H9 (cell line): ENCODE data around the gene SYMPK. TPM values are rescaled to one million over a fixed set of nuclear protein-coding genes. Genes with fewer than 3 reads are reported as not detected.

Experiments
- DNase-seq: peaks from one replicate; pipeline ENCODE4 v3.0.0-alpha.2; 2017
- H2AFZ ChIP-seq: one replicate; pipeline ENCODE4 v1.6.1; 2013; ENCODE audit warnings: mild to moderate bottlenecking, low read length, control low read depth, moderate library complexity
- H2AK5ac ChIP-seq: 2 replicates; pipeline ENCODE4 v1.6.1; 2013; ENCODE audit warnings: low read length, control low read depth, mixed read lengths; ENCODE audit not compliant: insufficient read length
- H2BK120ac ChIP-seq: one replicate; pipeline ENCODE4 v1.6.1; 2013; ENCODE audit warnings: low read depth, mild to moderate bottlenecking, low read length, control low read depth, inconsistent platforms; ENCODE audit not compliant: poor library complexity, severe bottlenecking
- H2BK12ac ChIP-seq: 2 replicates; pipeline ENCODE4 v1.6.1; 2013; ENCODE audit warnings: low read length, control low read depth, mixed read lengths, low read depth; ENCODE audit not compliant: insufficient read length
- H2BK15ac ChIP-seq: 2 replicates; pipeline ENCODE4 v1.6.1; 2013; ENCODE audit warnings: low read depth, low read length, control low read depth
- H2BK20ac ChIP-seq: one replicate; pipeline ENCODE4 v1.6.1; 2013; ENCODE audit warnings: low read depth, mild to moderate bottlenecking, low read length, control low read depth, inconsistent platforms; ENCODE audit not compliant: poor library complexity, severe bottlenecking
- H2BK5ac ChIP-seq: 2 replicates; pipeline ENCODE4 v1.6.1; 2013; ENCODE audit warnings: low read length, control low read depth, mixed read lengths; ENCODE audit not compliant: insufficient read length
- H3K14ac ChIP-seq: 2 replicates; pipeline ENCODE4 v1.6.1; 2013; ENCODE audit warnings: low read length, control low read depth; ENCODE audit not compliant: insufficient read depth
- H3K18ac ChIP-seq: 2 replicates; pipeline ENCODE4 v1.6.1; 2013; ENCODE audit warnings: low read depth, mild to moderate bottlenecking, mixed read lengths, low read length, control low read depth; ENCODE audit not compliant: insufficient read length
- H3K23ac ChIP-seq: 2 replicates; pipeline ENCODE4 v1.6.1; 2013; ENCODE audit warnings: low read length, control low read depth, mixed read lengths, low read depth; ENCODE audit not compliant: insufficient read length
- H3K23me2 ChIP-seq: 2 replicates; pipeline ENCODE4 v1.6.1; 2013; ENCODE audit warnings: low read depth, mild to moderate bottlenecking, mixed read lengths, low read length, control low read depth; ENCODE audit not compliant: insufficient read length, poor library complexity, severe bottlenecking
- H3K27ac ChIP-seq: 2 replicates; pipeline ENCODE4 v1.5.1; 2013; ENCODE audit warnings: low read length, control low read depth, mixed read lengths, low read depth; ENCODE audit not compliant: insufficient read length
- H3K27me3 ChIP-seq: 2 replicates; pipeline ENCODE4 v1.6.1; 2013; ENCODE audit warnings: low read length, control low read depth, inconsistent platforms; ENCODE audit not compliant: insufficient read depth
- H3K4ac ChIP-seq: 2 replicates; pipeline ENCODE4 v1.6.1; 2013; ENCODE audit warnings: low read depth, mild to moderate bottlenecking, control low read depth, inconsistent platforms, low read length, moderate library complexity
- H3K4me1 ChIP-seq: 2 replicates; pipeline ENCODE4 v1.6.1; 2013; ENCODE audit warnings: low read length, control low read depth, inconsistent platforms; ENCODE audit not compliant: insufficient read depth
- H3K4me2 ChIP-seq: 2 replicates; pipeline ENCODE4 v1.6.1; 2013; ENCODE audit warnings: low read length, control low read depth, mixed read lengths; ENCODE audit not compliant: insufficient read length, insufficient read depth
- H3K56ac ChIP-seq: 2 replicates; pipeline ENCODE4 v1.6.1; 2013; ENCODE audit warnings: low read depth, mild to moderate bottlenecking, mixed read lengths, low read length, control low read depth; ENCODE audit not compliant: insufficient read length
- H3K79me1 ChIP-seq: 2 replicates; pipeline ENCODE4 v1.6.1; 2013; ENCODE audit warnings: low read depth, mild to moderate bottlenecking, moderate library complexity, low read length, control low read depth, inconsistent platforms; ENCODE audit not compliant: insufficient read depth, poor library complexity, severe bottlenecking
- H3K79me2 ChIP-seq: 2 replicates; pipeline ENCODE4 v1.6.1; 2013; ENCODE audit warnings: low read length, control low read depth, inconsistent platforms; ENCODE audit not compliant: insufficient read depth
- H3K9ac ChIP-seq: 2 replicates; pipeline ENCODE4 v1.6.1; 2013; ENCODE audit warnings: low read length, control low read depth, mixed read lengths; ENCODE audit not compliant: insufficient read length; ENCODE audit errors: extremely low read depth
- H3K9me3 ChIP-seq: one replicate; pipeline ENCODE4 v1.6.1; 2013; ENCODE audit warnings: low read depth, low read length, inconsistent platforms; ENCODE audit not compliant: control insufficient read depth
- H3T11ph ChIP-seq: one replicate; pipeline ENCODE4 v1.6.1; 2013; ENCODE audit warnings: mild to moderate bottlenecking, low read length, control low read depth, inconsistent platforms
- H4K20me1 ChIP-seq: one replicate; pipeline ENCODE4 v1.6.1; 2013; ENCODE audit not compliant: control insufficient read depth, insufficient read length, insufficient read depth
- H4K5ac ChIP-seq: 2 replicates; pipeline ENCODE4 v1.6.1; 2013; ENCODE audit warnings: low read depth, mild to moderate bottlenecking, mixed read lengths, low read length, control low read depth; ENCODE audit not compliant: insufficient read length
- H4K8ac ChIP-seq: replicated peaks from 2 replicates; pipeline ENCODE4 v1.6.1; 2013; ENCODE audit warnings: low read length, control low read depth, mixed read lengths, low read depth; ENCODE audit not compliant: insufficient read length
- H4K91ac ChIP-seq: 2 replicates; pipeline ENCODE4 v1.6.1; 2013; ENCODE audit warnings: low read depth, mild to moderate bottlenecking, moderate library complexity, mixed read lengths, low read length, control low read depth; ENCODE audit not compliant: insufficient read length
- H3K27ac Mint-ChIP-seq, 3 experiments: 2 replicates in 2 of 3; 3 replicates in 1 of 3; pipeline ENCODE4 v1.8.0; 2020 to 2021; ENCODE audit warnings: mixed read lengths in 3 of 3, mild to moderate bottlenecking in 1 of 3, moderate library complexity in 1 of 3
- H3K27me3 Mint-ChIP-seq: 2 replicates; pipeline ENCODE4 v1.8.0; 2021; ENCODE audit warnings: low read depth, mild to moderate bottlenecking, moderate library complexity, mixed read lengths
- H3K36me3 Mint-ChIP-seq, 3 experiments: 2 replicates in 2 of 3; 3 replicates in 1 of 3; pipeline ENCODE4 v1.8.0; 2020 to 2021; ENCODE audit warnings: low read depth in 3 of 3, mixed read lengths in 3 of 3; ENCODE audit not compliant: insufficient read depth in 1 of 3
- H3K4me1 Mint-ChIP-seq, 2 experiments: 2 replicates each; pipeline ENCODE4 v1.8.0; 2020; ENCODE audit warnings: mixed read lengths in 2 of 2
- H3K4me3 Mint-ChIP-seq, 2 experiments: 2 replicates in 1 of 2; 3 replicates in 1 of 2; pipeline ENCODE4 v1.8.0; 2020 to 2021; ENCODE audit warnings: mild to moderate bottlenecking in 2 of 2, mixed read lengths in 2 of 2, moderate library complexity in 1 of 2
- H3K9me3 Mint-ChIP-seq, 2 experiments: 2 replicates in 1 of 2; 3 replicates in 1 of 2; pipeline ENCODE4 v1.8.0; 2020; ENCODE audit warnings: mild to moderate bottlenecking in 2 of 2, mixed read lengths in 2 of 2, moderate library complexity in 1 of 2
- WGBS: extraction: QIAGEN DNeasy Blood & Tissue Kit; methylation state at CpG from one replicate; pipeline ENCODE4 v1.1.7; 2013; ENCODE audit warnings: missing lambda C conversion rate, low lambda C conversion rate, mixed read lengths; ENCODE audit not compliant: insufficient read length; ENCODE audit errors: extremely low coverage; 5-methylcytosine and 5-hydroxymethylcytosine counted together
- total RNA-seq: library from RNA; stranded (reverse); gene quantifications from 2 replicates; pipeline ENCODE4 v1.2.1, GENCODE V29; 2021
- TF ChIP-seq, protein P1 (sequence below): fragments of 200-600 bp; sonication (generic); conservative IDR thresholded peaks from 3 replicates; pipeline ENCODE4 v1.8.0; 2021; ENCODE audit warnings: antibody characterized with exemption, mild to moderate bottlenecking

SYMPK gene
- total RNA-seq, 1 experiment from 2014 or later = 104 TPM

DNA sequence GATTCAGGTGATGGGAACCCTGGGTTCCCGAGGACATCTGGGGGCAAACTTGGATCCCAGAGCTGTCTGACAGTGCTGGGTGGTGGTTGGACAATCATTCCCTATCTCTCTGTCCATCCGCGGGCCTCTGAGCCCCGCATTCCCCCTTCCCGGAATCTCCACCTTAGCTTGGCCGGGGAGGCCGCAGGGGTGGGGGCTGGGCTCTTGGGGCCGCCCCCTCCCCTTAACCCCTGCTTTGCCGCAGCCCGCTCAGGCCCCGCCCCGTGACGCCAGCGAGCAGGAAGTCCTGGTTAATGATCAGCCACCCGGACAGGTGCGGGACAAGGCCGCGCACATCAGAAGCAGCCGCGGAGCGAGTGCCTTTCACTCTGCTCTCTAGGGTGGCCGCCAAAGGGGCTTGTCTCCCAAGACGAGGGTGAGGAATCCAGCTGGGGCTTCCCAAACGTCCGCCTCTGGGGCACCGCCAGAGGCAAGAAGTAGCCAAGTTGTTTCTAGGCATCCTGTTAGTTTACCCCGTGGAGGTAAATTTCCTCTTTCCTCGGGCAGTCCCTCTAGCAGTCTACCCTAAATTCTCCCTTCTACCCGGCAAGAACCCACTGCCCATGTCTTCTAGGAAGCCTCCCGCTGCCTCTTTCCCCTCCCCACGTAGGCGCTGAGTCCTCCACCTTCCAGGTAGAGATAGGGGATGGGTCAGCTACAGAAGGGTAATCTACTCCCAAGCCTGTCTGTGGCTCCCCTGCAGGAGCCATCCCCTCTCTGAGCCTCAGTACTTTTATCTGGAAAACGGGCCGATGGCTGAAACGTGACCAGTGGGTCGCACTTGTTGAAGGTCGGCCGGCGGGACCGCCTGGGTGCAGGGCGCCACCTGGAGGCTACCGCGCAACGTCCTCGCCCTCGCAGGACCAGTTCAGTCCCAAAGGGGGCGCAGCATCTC is 20.0 kb upstream of the SYMPK start:
- no peaks in the 10 kb centered on the region for H4K20me1 ChIP-seq
- H2BK15ac ChIP-seq = no peak overlapping the region
- no peak overlapping the region for H3K18ac ChIP-seq
- no peak overlapping the region for H2AK5ac ChIP-seq
- H2BK20ac ChIP-seq = no peak overlapping the region
- peak; percentile 95 for DNase-seq
- H3K9ac ChIP-seq = no peak overlapping the region
- no peak overlapping the region for H4K5ac ChIP-seq
- H3K27me3 ChIP-seq = no peaks in the 10 kb centered on the region
- peak overlapping the region; percentile 70 to 79 for H3K4me3 Mint-ChIP-seq
- no peak overlapping the region for H2BK12ac ChIP-seq
- no peaks in the 10 kb centered on the region for H3K79me1 ChIP-seq
- H3K23ac ChIP-seq = no peak overlapping the region
- H3K9me3 Mint-ChIP-seq = no peaks in the 10 kb centered on the region
- TF ChIP-seq, protein P1, sequence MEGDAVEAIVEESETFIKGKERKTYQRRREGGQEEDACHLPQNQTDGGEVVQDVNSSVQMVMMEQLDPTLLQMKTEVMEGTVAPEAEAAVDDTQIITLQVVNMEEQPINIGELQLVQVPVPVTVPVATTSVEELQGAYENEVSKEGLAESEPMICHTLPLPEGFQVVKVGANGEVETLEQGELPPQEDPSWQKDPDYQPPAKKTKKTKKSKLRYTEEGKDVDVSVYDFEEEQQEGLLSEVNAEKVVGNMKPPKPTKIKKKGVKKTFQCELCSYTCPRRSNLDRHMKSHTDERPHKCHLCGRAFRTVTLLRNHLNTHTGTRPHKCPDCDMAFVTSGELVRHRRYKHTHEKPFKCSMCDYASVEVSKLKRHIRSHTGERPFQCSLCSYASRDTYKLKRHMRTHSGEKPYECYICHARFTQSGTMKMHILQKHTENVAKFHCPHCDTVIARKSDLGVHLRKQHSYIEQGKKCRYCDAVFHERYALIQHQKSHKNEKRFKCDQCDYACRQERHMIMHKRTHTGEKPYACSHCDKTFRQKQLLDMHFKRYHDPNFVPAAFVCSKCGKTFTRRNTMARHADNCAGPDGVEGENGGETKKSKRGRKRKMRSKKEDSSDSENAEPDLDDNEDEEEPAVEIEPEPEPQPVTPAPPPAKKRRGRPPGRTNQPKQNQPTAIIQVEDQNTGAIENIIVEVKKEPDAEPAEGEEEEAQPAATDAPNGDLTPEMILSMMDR = peak; percentile 98
- peak overlapping the region; percentile 66 for H3K4me2 ChIP-seq
- no peaks in the 10 kb centered on the region for H3K9me3 ChIP-seq
- no peak overlapping the region for H2AFZ ChIP-seq
- H3T11ph ChIP-seq = no peak overlapping the region
- H3K23me2 ChIP-seq = peaks cover 19% of the 10 kb centered on the region
- H3K4ac ChIP-seq = no peak overlapping the region
- no peak overlapping the region for H2BK5ac ChIP-seq
- H3K4me1 ChIP-seq = peaks cover 2% of the 10 kb centered on the region; the same call in 1 of the 2 replicates
- WGBS = no CpG with 5 or more reads among the region's 47 CpGs
- H3K27me3 Mint-ChIP-seq = peaks cover 4% of the 10 kb centered on the region; the same call in 1 of the 2 replicates
- peak overlapping the region; percentile 94 to 97 (median 96); a peak in 5 of 7 replicates for H3K27ac Mint-ChIP-seq
- no peak overlapping the region for H2BK120ac ChIP-seq
- H3K27ac ChIP-seq = no peak overlapping the region
- peaks cover 31 to 45% of the 10 kb centered on the region in 2 experiments for H3K4me1 Mint-ChIP-seq
- peaks cover 2 to 5% (median 4%) of the 10 kb centered on the region in 3 experiments; a peak in 3 of 7 replicates for H3K36me3 Mint-ChIP-seq
- H3K79me2 ChIP-seq = no peaks in the 10 kb centered on the region
- no peak overlapping the region for H4K91ac ChIP-seq
- no peak overlapping the region for H3K56ac ChIP-seq
- no peak overlapping the region for H3K14ac ChIP-seq
- no peak overlapping the region for H4K8ac ChIP-seq
